Measurements from ENCODE around the gene ZNF470.

GRCh38 chr19:56625708-56626107, 58.4 kb downstream of the ZNF470 start:
- TF ChIP-seq CTCF (IDR thresholded peaks at IDR 0.05) (no peak), POLR2A (IDR thresholded peaks at IDR 0.05) (no peak)
